ENCODE results near the gene RASAL2.

Gene RASAL2

GRCh38 chr1:178493301-178493741, 399.4 kb downstream of the RASAL2 start:
- TF ChIP-seq CTCF (IDR thresholded peaks at IDR 0.05; ENCODE audit: insufficient read depth, low read length, poor library complexity, severe bottlenecking), result no peak
- H3K27me3 ChIP-seq (replicated peaks; ENCODE audit: control insufficient read depth, insufficient read depth, low read length), result no peaks in the 10 kb centered on the region
- H3K36me3 ChIP-seq (ENCODE audit: control insufficient read depth, insufficient read depth, low read length), result no peaks in the 10 kb centered on the region
- no peak for DNase-seq (ENCODE audit: extremely low read depth, insufficient read length)
- no peak overlapping the region for H3K4me3 ChIP-seq (replicated peaks; ENCODE audit: low read depth, low read length)

- TF ChIP-seq CTCF (IDR thresholded peaks at IDR 0.05; ENCODE audit: insufficient read depth, low read length, poor library complexity, severe bottlenecking), result no peak
- no peak for DNase-seq (ENCODE audit: extremely low read depth, insufficient read length)
- Histone ChIP-seq H3K36me3 (ENCODE audit: control insufficient read depth, insufficient read depth, low read length) (no peaks in the 10 kb centered on the region), H3K27me3 (replicated peaks; ENCODE audit: control insufficient read depth, insufficient read depth, low read length) (no peaks in the 10 kb centered on the region), H3K4me3 (replicated peaks; ENCODE audit: low read depth, low read length) (no peak overlapping the region)
Measured at GRCh38 chr1:178494569-178494971, 400.7 kb downstream of the RASAL2 start.

- no peak for DNase-seq (ENCODE audit: extremely low read depth, insufficient read length)
- TF ChIP-seq CTCF (IDR thresholded peaks at IDR 0.05; ENCODE audit: insufficient read depth, low read length, poor library complexity, severe bottlenecking), result no peak
- H3K4me3 ChIP-seq (replicated peaks; ENCODE audit: low read depth, low read length), result no peak overlapping the region
- no peaks in the 10 kb centered on the region for H3K36me3 ChIP-seq (ENCODE audit: control insufficient read depth, insufficient read depth, low read length)
- H3K27me3 ChIP-seq (replicated peaks; ENCODE audit: control insufficient read depth, insufficient read depth, low read length), result no peaks in the 10 kb centered on the region
Measured at GRCh38 chr1:178495158-178495557, 401.3 kb downstream of the RASAL2 start.

GRCh38 chr1:178495741-178496409, 402.0 kb downstream of the RASAL2 start:
- no peak overlapping the region for H3K4me3 ChIP-seq (replicated peaks; ENCODE audit: low read depth, low read length)
- TF ChIP-seq CTCF (IDR thresholded peaks at IDR 0.05; ENCODE audit: insufficient read depth, low read length, poor library complexity, severe bottlenecking), result no peak
- no peaks in the 10 kb centered on the region for H3K27me3 ChIP-seq (replicated peaks; ENCODE audit: control insufficient read depth, insufficient read depth, low read length)
- no peaks in the 10 kb centered on the region for H3K36me3 ChIP-seq (ENCODE audit: control insufficient read depth, insufficient read depth, low read length)
- DNase-seq (ENCODE audit: extremely low read depth, insufficient read length), result no peak

- H3K36me3 ChIP-seq (ENCODE audit: control insufficient read depth, insufficient read depth, low read length), result no peaks in the 10 kb centered on the region
- TF ChIP-seq CTCF (IDR thresholded peaks at IDR 0.05; ENCODE audit: insufficient read depth, low read length, poor library complexity, severe bottlenecking), result no peak
- H3K27me3 ChIP-seq (replicated peaks; ENCODE audit: control insufficient read depth, insufficient read depth, low read length), result no peaks in the 10 kb centered on the region
- no peak within 1 kb of the TSS for H3K4me3 ChIP-seq (replicated peaks; ENCODE audit: low read depth, low read length)
- DNase-seq (ENCODE audit: extremely low read depth, insufficient read length), result no peak
Measured at GRCh38 chr1:178496410-178497135, 402.7 kb downstream of the RASAL2 start, which contains the start of gene CLEC20A. CLEC20A (minus strand) TSS chr1:178496964; CDS start chr1:178496939, 25 bp downstream.
